Activated CD8-positive, alpha-beta memory T cell treated with anti-CD3 and anti-CD28 coated beads, Interleukin-2, amount 50 U/mL, for 24 hours (primary cell): ENCODE measurements around the gene PRG2.

ENCODE experiments used
- DNase-seq: peaks from one replicate; pipeline ENCODE4 v3.0.0-alpha.2; 2020; ENCODE audit errors: extremely low read depth

The PRG2 gene

GRCh38 chr11:57396744-57397143 is 6.3 kb upstream of the PRG2 start:
- DNase-seq: no peak

DNA sequence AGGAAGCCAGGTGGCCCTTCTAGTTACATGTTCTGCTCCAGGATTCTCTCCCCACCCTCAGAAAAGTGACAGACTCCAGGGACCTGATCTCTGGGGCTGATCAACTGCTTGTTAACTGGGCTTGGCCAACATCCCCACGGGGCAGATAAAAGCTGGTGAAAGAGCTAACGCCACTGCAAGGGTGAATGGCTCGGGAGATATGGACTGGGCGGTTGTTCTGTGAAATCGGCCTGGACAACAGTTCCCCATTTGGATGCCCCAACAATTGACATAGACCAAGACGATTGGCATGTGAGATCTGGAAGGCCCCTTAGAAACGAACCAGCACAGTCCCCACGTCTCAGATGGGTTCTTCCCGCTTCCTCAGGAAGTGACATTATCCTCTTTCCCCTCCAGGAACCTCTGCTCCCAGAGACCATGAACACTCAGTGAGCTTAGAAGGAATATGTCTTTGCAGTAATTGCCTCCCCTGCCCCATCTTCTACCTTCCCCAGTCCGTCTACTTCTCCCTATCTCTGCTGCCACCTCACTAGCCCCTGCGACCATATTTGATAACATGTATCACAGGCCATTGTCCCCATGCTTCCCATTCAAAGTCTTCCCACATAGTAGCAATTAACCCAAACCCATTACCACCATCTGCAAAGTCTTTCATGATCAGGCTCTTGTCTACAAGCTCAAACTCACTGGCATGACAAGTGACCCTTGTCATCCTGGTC is 5.6 kb upstream of the PRG2 start:
- no peak for DNase-seq

GRCh38 chr11:57394203-57394965 is 3.9 kb upstream of the PRG2 start:
- no peak for DNase-seq

DNA sequence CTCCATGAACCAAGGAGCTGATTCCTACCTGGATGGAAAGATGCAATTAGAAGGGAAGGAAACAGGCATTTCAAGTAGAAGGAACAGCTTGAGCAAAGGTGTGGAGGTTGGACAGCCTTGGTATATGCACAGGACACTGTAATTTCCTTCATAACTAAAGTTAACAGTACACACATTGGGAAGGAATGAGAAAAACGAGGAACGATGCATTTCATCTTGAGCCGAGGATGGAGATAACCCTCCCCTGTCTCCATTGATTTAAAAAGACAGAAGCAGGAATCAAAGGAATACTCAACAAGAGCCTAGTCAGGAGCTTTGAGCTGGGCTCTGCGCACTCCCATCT is 2.3 kb upstream of the PRG2 start:
- no peak for DNase-seq

- DNase-seq: no peak
Observed at GRCh38 chr11:57392066-57392762, 1.8 kb upstream of the PRG2 start.

DNA sequence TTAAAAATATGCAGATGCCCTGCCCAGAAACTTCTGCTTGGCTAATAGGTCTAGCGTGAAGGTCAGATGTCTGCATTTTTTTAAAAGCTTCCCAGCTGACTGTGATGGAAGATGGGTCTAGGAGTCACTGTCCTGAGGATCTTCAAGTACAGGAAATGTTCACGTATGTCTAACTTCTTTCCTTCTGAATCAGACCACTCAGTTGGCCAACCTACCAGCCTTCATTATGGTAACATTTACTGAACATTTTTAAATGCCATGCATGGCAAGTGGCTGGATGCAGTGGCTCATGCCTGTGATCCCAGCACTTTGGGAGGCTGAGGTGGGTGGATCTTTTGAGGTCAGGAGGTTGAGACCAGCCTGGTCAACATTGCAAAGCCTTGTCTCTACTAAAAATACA is 1.1 kb upstream of the PRG2 start:
- no peak for DNase-seq

DNA sequence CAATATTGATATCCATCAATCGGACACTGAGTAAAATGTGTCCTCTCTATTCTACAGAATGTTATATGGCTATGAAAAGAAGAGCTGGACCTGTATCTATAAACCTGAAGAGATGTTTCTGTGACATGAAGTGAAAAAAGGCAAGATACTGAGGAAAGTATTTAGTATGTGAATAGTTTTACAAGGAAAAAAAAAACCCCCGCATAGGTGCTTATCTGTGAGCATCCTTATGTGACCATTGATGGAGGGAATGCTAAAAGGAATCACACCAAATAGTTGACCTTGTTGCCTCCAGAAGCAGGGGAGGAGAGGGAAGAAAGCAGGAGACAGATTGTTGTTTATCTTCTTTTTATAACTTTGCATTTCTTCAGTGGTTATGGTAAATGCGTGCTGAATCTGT is 661 bp upstream of the PRG2 start:
- no peak for DNase-seq

DNA sequence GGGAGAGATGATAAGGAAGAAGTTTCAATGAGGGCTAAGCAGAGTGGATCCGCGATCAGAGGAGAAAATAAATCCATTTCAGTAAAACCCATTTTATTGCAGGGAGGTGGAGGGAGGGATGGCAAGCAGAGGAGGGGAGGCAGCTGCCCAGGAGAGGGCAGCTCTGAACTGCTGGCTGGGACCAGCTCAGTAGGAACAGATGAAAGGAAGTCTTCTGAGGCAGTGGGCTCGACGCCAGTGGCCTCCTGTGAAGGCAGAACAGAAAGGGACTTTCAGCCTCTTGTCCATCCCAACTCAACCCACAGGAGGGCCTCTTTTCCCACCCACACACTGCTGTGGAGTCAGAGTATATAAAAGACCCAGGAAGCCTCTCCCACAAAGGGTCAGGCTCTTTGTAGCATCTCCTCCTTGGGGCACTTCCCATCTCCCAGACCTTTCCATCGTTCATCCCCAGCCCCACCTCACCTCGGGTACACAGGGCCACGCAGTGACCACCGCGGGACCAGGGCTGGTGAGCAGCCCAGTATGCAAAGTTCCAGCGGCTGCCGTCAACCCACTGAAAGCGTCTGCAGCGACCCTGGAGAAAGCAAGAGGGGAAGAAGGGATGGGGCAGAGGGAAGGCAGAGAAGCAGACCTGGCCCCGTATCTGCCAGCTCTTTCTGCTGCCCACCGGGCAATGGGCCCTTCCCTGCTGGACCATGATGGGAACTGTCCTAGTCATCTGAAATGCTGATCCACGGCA is 3.0 kb downstream of the PRG2 start:
- no peak for DNase-seq

- DNase-seq: no peak
Observed at GRCh38 chr11:57386178-57386940, 4.1 kb downstream of the PRG2 start.

GRCh38 chr11:57380975-57381374 is 9.5 kb downstream of the PRG2 start, which contains the start of gene PRG3:
PRG3 (minus strand) TSS chr11:57381150; CDS start chr11:57380708, 442 bp downstream.
- DNase-seq: no peak

GRCh38 chr11:57379732-57380131 is 10.7 kb downstream of the PRG2 start:
- no peak for DNase-seq

GRCh38 chr11:57378186-57378585 is 12.3 kb downstream of the PRG2 start:
- no peak for DNase-seq

GRCh38 chr11:57377107-57377506 is 13.3 kb downstream of the PRG2 start:
- no peak for DNase-seq

GRCh38 chr11:57376095-57377090 is 14.1 kb downstream of the PRG2 start:
- DNase-seq: no peak

GRCh38 chr11:57375490-57375889 is 15.0 kb downstream of the PRG2 start:
- DNase-seq: no peak

- DNase-seq: no peak
Observed at GRCh38 chr11:57374966-57375365, 15.5 kb downstream of the PRG2 start.

DNA sequence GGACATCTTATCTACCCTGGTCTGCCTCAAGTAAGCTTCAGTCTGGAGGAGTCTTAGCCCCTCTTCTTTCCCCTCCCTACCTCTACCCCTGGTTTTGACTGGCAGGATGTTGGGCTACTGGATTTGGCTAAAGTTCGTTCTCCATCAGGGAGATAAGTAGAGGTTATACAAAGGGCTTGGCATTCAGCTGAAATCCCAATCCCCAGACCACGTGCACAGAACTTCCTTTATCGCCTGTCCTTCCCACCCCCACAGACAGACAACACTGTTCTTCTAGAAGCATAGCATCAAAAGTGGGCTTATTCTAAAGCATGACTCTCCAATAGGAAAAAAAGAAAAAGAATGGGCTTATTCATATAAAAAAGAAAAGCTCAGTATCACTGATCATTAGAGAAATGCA is 17.3 kb downstream of the PRG2 start:
- DNase-seq: no peak

DNA sequence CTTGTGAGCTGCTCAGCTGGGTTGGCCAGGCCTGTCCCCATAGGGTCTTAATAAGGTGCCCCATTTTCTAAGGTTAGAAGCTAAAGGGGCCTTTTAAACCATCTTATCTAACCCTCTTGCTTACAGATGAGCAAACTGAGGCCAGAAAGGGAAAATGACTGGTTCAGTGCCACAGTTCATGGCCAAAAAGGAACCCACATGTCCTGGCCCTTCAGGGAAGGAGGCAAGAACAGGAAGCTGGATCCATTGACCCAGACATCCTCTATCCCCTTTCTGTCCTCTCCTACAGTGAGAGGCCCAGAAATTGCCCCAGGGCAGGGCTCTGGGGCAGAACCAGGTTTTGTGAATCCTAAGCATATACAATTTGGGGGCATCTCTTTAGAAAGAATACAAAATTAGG is 19.5 kb downstream of the PRG2 start:
- no peak for DNase-seq

- no peak for DNase-seq
Observed at GRCh38 chr11:57370251-57370650, 20.2 kb downstream of the PRG2 start.

DNA sequence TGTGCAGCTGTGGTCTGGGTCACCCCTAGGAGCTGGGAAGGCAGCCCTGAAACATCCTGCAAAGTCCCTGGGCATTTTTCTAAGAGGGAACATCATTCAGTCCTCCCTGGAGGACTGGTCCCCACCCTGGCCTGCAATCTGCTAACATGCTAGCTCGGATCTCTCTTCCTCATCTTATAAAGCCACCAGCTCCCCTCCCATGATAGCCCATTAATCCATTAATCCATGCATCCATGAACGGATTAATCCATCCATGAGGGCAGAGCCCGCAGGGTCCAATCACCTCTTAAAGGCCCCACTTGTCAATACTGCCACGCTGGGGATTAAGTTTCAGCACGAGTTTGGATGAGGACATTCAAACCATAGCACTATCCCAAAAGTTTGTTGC is 21.6 kb downstream of the PRG2 start:
- no peak for DNase-seq
